AG20443 (cell line): ENCODE data around the gene SERPING1.

Experiments
- DNase-seq: peaks from one replicate; pipeline ENCODE4 v3.0.0; 2012; ENCODE audit warnings: low spot score, mixed read lengths

The SERPING1 gene

GRCh38 chr11:57652662-57653061 is 55.2 kb downstream of the SERPING1 start:
- no peak for DNase-seq

DNA sequence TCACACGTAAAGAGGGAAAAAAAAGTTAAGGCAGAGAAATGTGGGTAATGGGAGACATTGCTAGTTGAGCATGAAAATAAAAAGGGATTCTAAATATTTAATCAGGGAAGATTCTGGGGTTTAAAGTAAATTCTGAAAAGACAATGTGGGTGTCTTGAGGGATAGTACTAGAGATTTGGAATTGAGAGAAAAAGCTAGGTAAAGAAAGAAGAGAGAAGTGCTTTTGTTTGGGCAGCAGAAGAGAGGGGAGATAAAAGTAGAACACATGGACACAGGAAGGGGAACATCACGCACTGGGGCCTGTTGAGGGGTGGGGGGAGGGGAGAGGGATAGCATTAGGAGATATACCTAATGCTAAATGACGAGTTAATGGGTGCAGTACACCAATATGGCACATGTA is 55.7 kb downstream of the SERPING1 start:
- no peak for DNase-seq

GRCh38 chr11:57656885-57657193 is 59.4 kb downstream of the SERPING1 start:
- no peak for DNase-seq

- peak; percentile 96 for DNase-seq
Observed at GRCh38 chr11:57657194-57658022, 59.9 kb downstream of the SERPING1 start, which contains the start of gene CLP1. TSS of gene CLP1 (plus strand) at chr11:57657762. CDS start at chr11:57659477, 1,715 bp downstream.

DNA sequence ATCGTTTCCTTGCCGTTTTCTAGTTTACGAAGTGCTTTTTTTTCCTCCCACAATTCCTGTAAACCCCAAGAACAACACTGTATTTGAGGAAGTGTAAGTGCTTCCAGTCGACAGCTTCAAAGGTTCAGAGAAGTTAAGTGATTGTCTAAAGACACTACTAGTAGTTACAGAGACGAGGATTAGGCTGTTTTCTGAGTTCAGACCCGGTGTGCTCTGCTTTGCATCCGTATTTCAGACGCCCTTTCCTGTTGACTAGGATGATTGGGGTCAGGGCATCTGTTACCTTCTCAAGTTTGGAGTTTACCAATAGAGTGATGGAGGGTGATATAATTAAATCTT is 60.5 kb downstream of the SERPING1 start:
- DNase-seq, result no peak

GRCh38 chr11:57659669-57660068 is 62.2 kb downstream of the SERPING1 start:
- DNase-seq, result no peak

DNA sequence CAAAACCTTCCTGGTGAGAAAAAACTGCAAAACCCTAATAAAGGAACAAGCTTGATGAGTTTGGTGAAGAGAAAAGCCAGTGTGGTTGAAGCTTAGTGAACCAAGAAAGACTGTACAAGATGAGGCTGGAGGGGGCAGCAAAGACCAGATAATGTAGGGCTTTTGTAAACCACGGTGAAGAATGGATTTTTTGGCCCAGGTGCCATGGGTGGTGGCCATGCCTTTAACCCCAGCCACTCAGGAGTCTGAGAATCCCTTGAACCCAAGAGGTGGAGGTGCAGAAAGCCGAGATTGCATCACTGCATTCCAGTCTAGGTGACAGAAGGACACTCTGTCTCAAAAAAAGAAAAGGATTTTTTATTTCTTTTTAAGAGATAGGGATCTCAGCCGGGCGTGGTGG is 65.4 kb downstream of the SERPING1 start:
- DNase-seq, result no peak

DNA sequence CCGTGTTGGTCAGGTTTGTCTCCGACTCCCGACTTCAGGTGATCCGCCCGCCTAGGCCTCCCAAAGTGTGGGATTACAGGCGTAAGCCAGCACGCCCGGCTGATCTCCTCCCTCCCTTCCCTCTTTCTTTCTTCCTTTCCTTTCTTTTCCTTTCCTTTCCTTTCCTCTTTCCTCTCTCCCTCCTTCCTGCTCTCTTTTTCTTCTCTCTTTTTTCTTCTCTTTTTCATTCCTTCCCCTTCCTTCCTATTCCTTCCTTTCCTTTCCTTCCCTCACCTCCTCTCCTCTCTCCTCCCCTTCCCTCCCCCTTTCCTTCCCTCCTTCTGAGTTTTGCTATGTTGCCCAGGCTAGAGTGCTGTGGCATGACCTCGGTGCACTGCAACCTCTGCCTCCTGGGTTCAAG is 66.5 kb downstream of the SERPING1 start:
- DNase-seq, result no peak
